Raji (cell line): ENCODE measurements around the gene H1-8.

Source experiments
- POLR2A ChIP-seq: IDR thresholded peaks from 2 replicates; pipeline ENCODE4 v1.6.1; 2011; ENCODE audit warnings: low read depth, low read length, control low read depth; ENCODE audit not compliant: insufficient read depth

H1-8 gene

GRCh38 chr3:129552287-129553050 lies 9.5 kb downstream of the H1-8 start:
- TF ChIP-seq POLR2A, result no peak

- TF ChIP-seq POLR2A, result no peak
Measured at GRCh38 chr3:129553171-129553570, 10.2 kb downstream of the H1-8 start.

- TF ChIP-seq POLR2A, result no peak
Measured at GRCh38 chr3:129553719-129554118, 10.7 kb downstream of the H1-8 start.

GRCh38 chr3:129554356-129555152 lies 11.6 kb downstream of the H1-8 start:
- no peak for TF ChIP-seq POLR2A

- no peak for TF ChIP-seq POLR2A
Measured at GRCh38 chr3:129555153-129555550, 12.2 kb downstream of the H1-8 start.

- no peak for TF ChIP-seq POLR2A
Measured at GRCh38 chr3:129555616-129556357, 12.8 kb downstream of the H1-8 start.

GRCh38 chr3:129556358-129556695 lies 13.4 kb downstream of the H1-8 start:
- no peak for TF ChIP-seq POLR2A

- TF ChIP-seq POLR2A, result no peak
Measured at GRCh38 chr3:129556890-129557547, 14.0 kb downstream of the H1-8 start.

GRCh38 chr3:129557548-129557894 lies 14.5 kb downstream of the H1-8 start:
- no peak for TF ChIP-seq POLR2A

- TF ChIP-seq POLR2A, result no peak
Measured at GRCh38 chr3:129558081-129558771, 15.3 kb downstream of the H1-8 start.

GRCh38 chr3:129558772-129559564 lies 16.0 kb downstream of the H1-8 start:
- TF ChIP-seq POLR2A, result no peak

- no peak for TF ChIP-seq POLR2A
Measured at GRCh38 chr3:129559565-129560079, 16.6 kb downstream of the H1-8 start.

- no peak for TF ChIP-seq POLR2A
Measured at GRCh38 chr3:129560269-129560787, 17.4 kb downstream of the H1-8 start.
